WTC11 (cell line): ENCODE results near the gene ALOX15B.

Source experiments
- CREM ChIP-seq: sonication (generic); formaldehyde crosslinking; IDR thresholded peaks from 2 replicates; pipeline ENCODE4 v1.8.1; 2022; ENCODE audit warnings: mild to moderate bottlenecking, missing genetic modification reagents, moderate library complexity
- SMAD4 ChIP-seq: sonication (generic); formaldehyde crosslinking; IDR thresholded peaks from 2 replicates; pipeline ENCODE4 v1.8.0; 2022; ENCODE audit warnings: mild to moderate bottlenecking, missing genetic modification reagents
- SP1 ChIP-seq: sonication (generic); formaldehyde crosslinking; conservative IDR thresholded peaks from 2 replicates; pipeline ENCODE4 v1.8.1; 2022; ENCODE audit warnings: missing genetic modification reagents
- TEAD4 ChIP-seq: sonication (generic); formaldehyde crosslinking; IDR thresholded peaks from 2 replicates; pipeline ENCODE4 v1.8.0; 2022; ENCODE audit warnings: mild to moderate bottlenecking, missing genetic modification reagents
- TF ChIP-seq, protein P1 (sequence below): fragments of 200-600 bp; IDR thresholded peaks from 2 replicates; pipeline ENCODE4 v1.8.0; 2022; ENCODE audit warnings: antibody characterized with exemption
- TF ChIP-seq, protein P2 (sequence below): sonication (generic); formaldehyde crosslinking; IDR thresholded peaks from 2 replicates; pipeline ENCODE4 v1.8.0; 2023; ENCODE audit warnings: missing genetic modification reagents
- TF ChIP-seq, protein P3 (sequence below): sonication (generic); formaldehyde crosslinking; IDR thresholded peaks from 2 replicates; pipeline ENCODE4 v1.8.1; 2022; ENCODE audit warnings: low read depth, mild to moderate bottlenecking, moderate library complexity, missing genetic modification reagents, borderline replicate concordance
- TF ChIP-seq, protein P4 (sequence below): sonication (generic); formaldehyde crosslinking; IDR thresholded peaks from 2 replicates; pipeline ENCODE4 v1.8.1; 2023; ENCODE audit warnings: mild to moderate bottlenecking, missing genetic modification reagents, borderline replicate concordance
- TF ChIP-seq, protein P5 (sequence below): sonication (generic); formaldehyde crosslinking; conservative IDR thresholded peaks from 2 replicates; pipeline ENCODE4 v1.8.1; 2022; ENCODE audit warnings: mild to moderate bottlenecking, missing genetic modification reagents
- TF ChIP-seq, protein P6 (sequence below): sonication (generic); formaldehyde crosslinking; IDR thresholded peaks from 2 replicates; pipeline ENCODE4 v1.8.0; 2022; ENCODE audit warnings: mild to moderate bottlenecking, missing genetic modification reagents
- TF ChIP-seq, protein P7 (sequence below): sonication (generic); formaldehyde crosslinking; IDR thresholded peaks from 2 replicates; pipeline ENCODE4 v1.8.1; 2023; ENCODE audit warnings: mild to moderate bottlenecking, moderate library complexity, missing genetic modification reagents

DNA sequence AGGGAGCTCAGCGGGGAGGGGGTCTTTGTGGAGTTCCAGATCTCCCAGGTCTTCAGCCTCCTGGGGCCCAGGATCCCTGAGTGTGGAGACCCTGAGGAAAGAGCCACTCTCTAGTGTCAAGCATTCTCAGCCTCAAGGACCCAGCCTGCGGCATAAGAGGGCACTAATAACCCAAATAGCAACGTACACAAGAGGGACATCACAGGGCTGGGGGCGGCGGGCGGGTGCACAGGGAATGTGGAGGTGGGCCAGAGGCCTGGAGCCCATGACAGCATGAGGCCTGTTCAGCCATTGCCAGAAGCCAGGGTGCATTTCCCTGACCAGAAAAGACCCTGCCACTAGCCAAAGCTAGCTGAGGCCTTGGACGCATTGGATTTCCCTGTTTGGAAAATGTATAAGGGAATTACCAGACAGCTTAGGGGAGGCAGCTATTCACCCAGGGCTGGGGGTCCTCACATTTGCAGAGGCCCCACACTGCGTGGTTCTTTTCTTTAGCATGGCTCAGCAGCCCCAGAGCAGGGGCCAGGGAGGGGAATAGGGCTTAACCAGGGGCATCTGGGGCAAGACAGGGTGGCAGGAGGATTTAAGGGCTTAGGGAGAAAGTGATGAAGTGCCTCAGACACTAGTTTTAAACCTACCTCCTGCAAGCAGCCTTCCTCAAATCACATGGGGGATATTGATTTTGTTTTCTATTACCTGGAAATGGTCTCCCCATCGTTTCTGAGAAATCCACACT is 13.5 kb upstream of the ALOX15B start:
- TF ChIP-seq, protein P1, sequence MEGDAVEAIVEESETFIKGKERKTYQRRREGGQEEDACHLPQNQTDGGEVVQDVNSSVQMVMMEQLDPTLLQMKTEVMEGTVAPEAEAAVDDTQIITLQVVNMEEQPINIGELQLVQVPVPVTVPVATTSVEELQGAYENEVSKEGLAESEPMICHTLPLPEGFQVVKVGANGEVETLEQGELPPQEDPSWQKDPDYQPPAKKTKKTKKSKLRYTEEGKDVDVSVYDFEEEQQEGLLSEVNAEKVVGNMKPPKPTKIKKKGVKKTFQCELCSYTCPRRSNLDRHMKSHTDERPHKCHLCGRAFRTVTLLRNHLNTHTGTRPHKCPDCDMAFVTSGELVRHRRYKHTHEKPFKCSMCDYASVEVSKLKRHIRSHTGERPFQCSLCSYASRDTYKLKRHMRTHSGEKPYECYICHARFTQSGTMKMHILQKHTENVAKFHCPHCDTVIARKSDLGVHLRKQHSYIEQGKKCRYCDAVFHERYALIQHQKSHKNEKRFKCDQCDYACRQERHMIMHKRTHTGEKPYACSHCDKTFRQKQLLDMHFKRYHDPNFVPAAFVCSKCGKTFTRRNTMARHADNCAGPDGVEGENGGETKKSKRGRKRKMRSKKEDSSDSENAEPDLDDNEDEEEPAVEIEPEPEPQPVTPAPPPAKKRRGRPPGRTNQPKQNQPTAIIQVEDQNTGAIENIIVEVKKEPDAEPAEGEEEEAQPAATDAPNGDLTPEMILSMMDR, result no peak
- TF ChIP-seq, protein P2, sequence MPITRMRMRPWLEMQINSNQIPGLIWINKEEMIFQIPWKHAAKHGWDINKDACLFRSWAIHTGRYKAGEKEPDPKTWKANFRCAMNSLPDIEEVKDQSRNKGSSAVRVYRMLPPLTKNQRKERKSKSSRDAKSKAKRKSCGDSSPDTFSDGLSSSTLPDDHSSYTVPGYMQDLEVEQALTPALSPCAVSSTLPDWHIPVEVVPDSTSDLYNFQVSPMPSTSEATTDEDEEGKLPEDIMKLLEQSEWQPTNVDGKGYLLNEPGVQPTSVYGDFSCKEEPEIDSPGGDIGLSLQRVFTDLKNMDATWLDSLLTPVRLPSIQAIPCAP, result no peak
- no peak for TF ChIP-seq TEAD4
- TF ChIP-seq, protein P3, sequence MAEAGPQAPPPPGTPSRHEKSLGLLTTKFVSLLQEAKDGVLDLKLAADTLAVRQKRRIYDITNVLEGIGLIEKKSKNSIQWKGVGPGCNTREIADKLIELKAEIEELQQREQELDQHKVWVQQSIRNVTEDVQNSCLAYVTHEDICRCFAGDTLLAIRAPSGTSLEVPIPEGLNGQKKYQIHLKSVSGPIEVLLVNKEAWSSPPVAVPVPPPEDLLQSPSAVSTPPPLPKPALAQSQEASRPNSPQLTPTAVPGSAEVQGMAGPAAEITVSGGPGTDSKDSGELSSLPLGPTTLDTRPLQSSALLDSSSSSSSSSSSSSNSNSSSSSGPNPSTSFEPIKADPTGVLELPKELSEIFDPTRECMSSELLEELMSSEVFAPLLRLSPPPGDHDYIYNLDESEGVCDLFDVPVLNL (CRISPR knock-in tag), result no peak
- TF ChIP-seq SMAD4 (CRISPR knock-in tag), result no peak
- TF ChIP-seq, protein P4, sequence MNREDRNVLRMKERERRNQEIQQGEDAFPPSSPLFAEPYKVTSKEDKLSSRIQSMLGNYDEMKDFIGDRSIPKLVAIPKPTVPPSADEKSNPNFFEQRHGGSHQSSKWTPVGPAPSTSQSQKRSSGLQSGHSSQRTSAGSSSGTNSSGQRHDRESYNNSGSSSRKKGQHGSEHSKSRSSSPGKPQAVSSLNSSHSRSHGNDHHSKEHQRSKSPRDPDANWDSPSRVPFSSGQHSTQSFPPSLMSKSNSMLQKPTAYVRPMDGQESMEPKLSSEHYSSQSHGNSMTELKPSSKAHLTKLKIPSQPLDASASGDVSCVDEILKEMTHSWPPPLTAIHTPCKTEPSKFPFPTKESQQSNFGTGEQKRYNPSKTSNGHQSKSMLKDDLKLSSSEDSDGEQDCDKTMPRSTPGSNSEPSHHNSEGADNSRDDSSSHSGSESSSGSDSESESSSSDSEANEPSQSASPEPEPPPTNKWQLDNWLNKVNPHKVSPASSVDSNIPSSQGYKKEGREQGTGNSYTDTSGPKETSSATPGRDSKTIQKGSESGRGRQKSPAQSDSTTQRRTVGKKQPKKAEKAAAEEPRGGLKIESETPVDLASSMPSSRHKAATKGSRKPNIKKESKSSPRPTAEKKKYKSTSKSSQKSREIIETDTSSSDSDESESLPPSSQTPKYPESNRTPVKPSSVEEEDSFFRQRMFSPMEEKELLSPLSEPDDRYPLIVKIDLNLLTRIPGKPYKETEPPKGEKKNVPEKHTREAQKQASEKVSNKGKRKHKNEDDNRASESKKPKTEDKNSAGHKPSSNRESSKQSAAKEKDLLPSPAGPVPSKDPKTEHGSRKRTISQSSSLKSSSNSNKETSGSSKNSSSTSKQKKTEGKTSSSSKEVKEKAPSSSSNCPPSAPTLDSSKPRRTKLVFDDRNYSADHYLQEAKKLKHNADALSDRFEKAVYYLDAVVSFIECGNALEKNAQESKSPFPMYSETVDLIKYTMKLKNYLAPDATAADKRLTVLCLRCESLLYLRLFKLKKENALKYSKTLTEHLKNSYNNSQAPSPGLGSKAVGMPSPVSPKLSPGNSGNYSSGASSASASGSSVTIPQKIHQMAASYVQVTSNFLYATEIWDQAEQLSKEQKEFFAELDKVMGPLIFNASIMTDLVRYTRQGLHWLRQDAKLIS (CRISPR knock-in tag), result no peak
- TF ChIP-seq, protein P5, sequence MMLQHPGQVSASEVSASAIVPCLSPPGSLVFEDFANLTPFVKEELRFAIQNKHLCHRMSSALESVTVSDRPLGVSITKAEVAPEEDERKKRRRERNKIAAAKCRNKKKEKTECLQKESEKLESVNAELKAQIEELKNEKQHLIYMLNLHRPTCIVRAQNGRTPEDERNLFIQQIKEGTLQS (CRISPR knock-in tag), result no peak
- TF ChIP-seq, protein P6, sequence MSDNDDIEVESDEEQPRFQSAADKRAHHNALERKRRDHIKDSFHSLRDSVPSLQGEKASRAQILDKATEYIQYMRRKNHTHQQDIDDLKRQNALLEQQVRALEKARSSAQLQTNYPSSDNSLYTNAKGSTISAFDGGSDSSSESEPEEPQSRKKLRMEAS (CRISPR knock-in tag), result no peak
- TF ChIP-seq SP1 (CRISPR knock-in tag), result no peak
- TF ChIP-seq, protein P7, sequence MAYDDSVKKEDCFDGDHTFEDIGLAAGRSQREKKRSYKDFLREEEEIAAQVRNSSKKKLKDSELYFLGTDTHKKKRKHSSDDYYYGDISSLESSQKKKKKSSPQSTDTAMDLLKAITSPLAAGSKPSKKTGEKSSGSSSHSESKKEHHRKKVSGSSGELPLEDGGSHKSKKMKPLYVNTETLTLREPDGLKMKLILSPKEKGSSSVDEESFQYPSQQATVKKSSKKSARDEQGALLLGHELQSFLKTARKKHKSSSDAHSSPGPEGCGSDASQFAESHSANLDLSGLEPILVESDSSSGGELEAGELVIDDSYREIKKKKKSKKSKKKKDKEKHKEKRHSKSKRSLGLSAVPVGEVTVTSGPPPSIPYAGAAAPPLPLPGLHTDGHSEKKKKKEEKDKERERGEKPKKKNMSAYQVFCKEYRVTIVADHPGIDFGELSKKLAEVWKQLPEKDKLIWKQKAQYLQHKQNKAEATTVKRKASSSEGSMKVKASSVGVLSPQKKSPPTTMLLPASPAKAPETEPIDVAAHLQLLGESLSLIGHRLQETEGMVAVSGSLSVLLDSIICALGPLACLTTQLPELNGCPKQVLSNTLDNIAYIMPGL, result no peak
- TF ChIP-seq CREM (CRISPR knock-in tag), result no peak
